A549 (cell line): ENCODE results near the gene P2RX4. TPM values are rescaled to one million over a fixed set of nuclear protein-coding genes. Genes with fewer than 3 reads are reported as not detected.
A peak's percentile ranks its signal among the peaks of the same experiment; 100 is the strongest.

Experiments used
- ATAC-seq, 2 experiments: fragments of 200-7000 bp in 1 of 2; fragments of >200 bp in 1 of 2; cut with Nextera tagmentation in 1 of 2; cut with Tn5 transposase in 1 of 2; 3 replicates each; pipeline versions ENCODE4 v1.8.0 to v1.9.1; 2018 to 2020; ENCODE audit warnings: mild to moderate bottlenecking in 1 of 2, moderate library complexity in 1 of 2
- CTCF ChIA-PET: fragments of 300-600 bp; sonication (Branson Sonifier 250); formaldehyde crosslinking; extraction: SDS; loops from one replicate; lab custom pipeline; 2021; ENCODE audit warnings: antibody characterized with exemption, inconsistent platforms; lab: Yijun Ruan, JAX
- POLR2A ChIA-PET: fragments of 350-600 bp; formaldehyde crosslinking; extraction: SDS; loops from one replicate; lab custom pipeline; 2021; ENCODE audit warnings: antibody characterized with exemption, inconsistent platforms; lab: Yijun Ruan, JAX
- DNase-seq, 2 experiments: peaks; one replicate each; pipeline versions ENCODE4 v3.0.0 to v3.0.0-alpha.2; 2011 to 2016; ENCODE audit warnings: low read depth in 1 of 2, low spot score in 1 of 2
- FAIRE-seq: peaks from 2 replicates; lab custom pipeline; 2011; peaks lifted over from hg19 to GRCh38; lab: Jason Lieb, UNC
- H3K27ac ChIP-seq, 2 experiments: fragments of >200 bp; sonication (Bioruptor Twin); formaldehyde crosslinking; 3 replicates each; pipeline ENCODE4 v1.5.1; 2016 to 2017
- H3K4me1 ChIP-seq: fragments of >200 bp; sonication (Bioruptor Twin); formaldehyde crosslinking; 3 replicates; pipeline ENCODE4 v1.6.1; 2016
- H3K4me2 ChIP-seq: fragments of >200 bp; sonication (Bioruptor Twin); formaldehyde crosslinking; 3 replicates; pipeline ENCODE4 v1.6.1; 2016
- H3K4me3 ChIP-seq: fragments of >200 bp; sonication (Bioruptor Twin); formaldehyde crosslinking; 3 replicates; pipeline ENCODE4 v1.5.1; 2016
- H3K9me3 ChIP-seq: fragments of >200 bp; sonication (Bioruptor Twin); formaldehyde crosslinking; 3 replicates; pipeline ENCODE4 v1.6.1; 2016
- BHLHE40 ChIP-seq: IDR thresholded peaks from 2 replicates; pipeline ENCODE4 v1.6.1; 2012; ENCODE audit warnings: low read depth, low read length, inconsistent platforms
- CBX8 ChIP-seq: fragments of 200-600 bp; sonication (generic); IDR thresholded peaks from 2 replicates; pipeline ENCODE4 v1.6.1; 2016
- CEBPB ChIP-seq, 2 experiments: fragments of >200 bp in 1 of 2; sonication (Bioruptor Twin) in 1 of 2; formaldehyde crosslinking in 1 of 2; IDR thresholded peaks; 2 replicates each; pipeline ENCODE4 v1.6.1; 2012 to 2016
- CHD2 ChIP-seq: fragments of 150-350 bp; IDR thresholded peaks from 2 replicates; pipeline ENCODE4 v1.6.1; 2014; ENCODE audit warnings: low read length; ENCODE audit not compliant: partially characterized antibody
- CHD4 ChIP-seq: fragments of 200-600 bp; sonication (generic); IDR thresholded peaks from 2 replicates; pipeline ENCODE4 v1.6.1; 2016; ENCODE audit warnings: antibody characterized with exemption, mild to moderate bottlenecking, borderline replicate concordance
- EHF ChIP-seq: fragments of 250-450 bp; sonication (Bioruptor Pico); IDR thresholded peaks from 2 replicates; pipeline ENCODE4 v1.5.0; 2020; ENCODE audit warnings: mild to moderate bottlenecking
- EHMT2 ChIP-seq: fragments of 200-600 bp; sonication (generic); IDR thresholded peaks from 2 replicates; pipeline ENCODE4 v1.6.1; 2016; ENCODE audit warnings: antibody characterized with exemption, low read depth, mild to moderate bottlenecking, moderate library complexity
- EP300 ChIP-seq, 2 experiments: fragments of >200 bp; sonication (Bioruptor Twin); formaldehyde crosslinking; IDR thresholded peaks; 2 replicates in 1 of 2; 3 replicates in 1 of 2; pipeline ENCODE4 v1.6.1; 2016 to 2017
- FOSL2 ChIP-seq, 2 experiments: fragments of 450-650 bp in 1 of 2; fragments of >200 bp in 1 of 2; sonication (Bioruptor Twin) in 1 of 2; formaldehyde crosslinking; IDR thresholded peaks; 2 replicates each; pipeline versions ENCODE4 v1.5.0 to v1.6.1; 2016 to 2020; ENCODE audit warnings: mild to moderate bottlenecking in 1 of 2, moderate library complexity in 1 of 2
- FOXS1 ChIP-seq: fragments of 250-450 bp; sonication (Bioruptor Pico); IDR thresholded peaks from 2 replicates; pipeline ENCODE4 v1.5.0; 2020; ENCODE audit warnings: mild to moderate bottlenecking, moderate library complexity
- HDAC2 ChIP-seq: fragments of 200-600 bp; sonication (generic); IDR thresholded peaks from 2 replicates; pipeline ENCODE4 v1.6.1; 2016
- JUN ChIP-seq, 2 experiments: fragments of >200 bp; sonication (Bioruptor Twin); formaldehyde crosslinking; IDR thresholded peaks; 2 replicates in 1 of 2; 3 replicates in 1 of 2; pipeline ENCODE4 v1.6.1; 2016 to 2017
- JUNB ChIP-seq: fragments of >200 bp; sonication (Bioruptor Twin); formaldehyde crosslinking; IDR thresholded peaks from 2 replicates; pipeline ENCODE4 v1.6.1; 2016
- KDM1A ChIP-seq: fragments of 200-600 bp; sonication (generic); IDR thresholded peaks from 2 replicates; pipeline ENCODE4 v1.6.1; 2016; ENCODE audit warnings: low read depth, mild to moderate bottlenecking
- MAZ ChIP-seq: fragments of 150-350 bp; IDR thresholded peaks from 2 replicates; pipeline ENCODE4 v1.6.1; 2014; ENCODE audit warnings: antibody characterized with exemption, low read depth, low read length, borderline replicate concordance
- MYC ChIP-seq: IDR thresholded peaks from 2 replicates; pipeline ENCODE4 v1.6.1; 2012; ENCODE audit warnings: mild to moderate bottlenecking, inconsistent platforms, low read length, improper control_type of control experiment, borderline replicate concordance
- NFE2L2 ChIP-seq: fragments of 150-350 bp; conservative IDR thresholded peaks from 2 replicates; pipeline ENCODE4 v1.6.1; 2014; ENCODE audit warnings: low read length
- NR3C1 ChIP-seq: fragments of >200 bp; sonication (Bioruptor Twin); formaldehyde crosslinking; IDR thresholded peaks from 3 replicates; pipeline ENCODE4 v1.6.1; 2017
- PHF8 ChIP-seq: fragments of 200-600 bp; sonication (generic); IDR thresholded peaks from 2 replicates; pipeline ENCODE4 v1.6.1; 2016; ENCODE audit warnings: low read depth, mild to moderate bottlenecking, antibody characterized with exemption, moderate library complexity, borderline replicate concordance
- POLR2A ChIP-seq: IDR thresholded peaks from 2 replicates; pipeline ENCODE4 v1.6.1; 2012; ENCODE audit warnings: mild to moderate bottlenecking, low read length
- POLR2AphosphoS2 ChIP-seq: conservative IDR thresholded peaks from 2 replicates; pipeline ENCODE4 v1.6.1; 2012; ENCODE audit warnings: low read length, improper control_type of control experiment, inconsistent platforms
- RCOR1 ChIP-seq: fragments of 150-350 bp; IDR thresholded peaks from 2 replicates; pipeline ENCODE4 v1.6.1; 2014; ENCODE audit warnings: antibody characterized with exemption, low read length, low read depth
- RFX5 ChIP-seq: fragments of 450-650 bp; IDR thresholded peaks from 2 replicates; pipeline ENCODE4 v1.7.1; 2014; ENCODE audit warnings: antibody characterized with exemption, mild to moderate bottlenecking, moderate library complexity
- SMC3 ChIP-seq: fragments of >200 bp; sonication (Bioruptor Twin); formaldehyde crosslinking; IDR thresholded peaks from 3 replicates; pipeline ENCODE4 v1.6.1; 2018; ENCODE audit warnings: inconsistent platforms
- TFCP2L1 ChIP-seq: fragments of 250-450 bp; sonication (Bioruptor Pico); IDR thresholded peaks from 2 replicates; pipeline ENCODE4 v1.5.0; 2021; ENCODE audit warnings: mild to moderate bottlenecking
- ZFP36 ChIP-seq: fragments of 450-650 bp; IDR thresholded peaks from 2 replicates; pipeline ENCODE4 v1.6.1; 2014; ENCODE audit warnings: borderline replicate concordance; ENCODE audit not compliant: partially characterized antibody
- WGBS: methylation state at CpG from one replicate; pipeline ENCODE4 v1.1.6; 2017; ENCODE audit errors: missing lambda C conversion rate; 5-methylcytosine and 5-hydroxymethylcytosine counted together
- polyA plus RNA-seq, 4 experiments: library from polyadenylated mRNA; depleted of rRNA in 3 of 4; stranded (reverse); fragments of >200 nt; fragmentation: RNase III in 1 of 4; extraction: RNeasy Plus Mini Kit Qiagen cat#74134 plus additional on column Dnase treatment in 1 of 4; gene quantifications; 2 replicates in 3 of 4; 3 replicates in 1 of 4; pipeline ENCODE4 v1.2.3, GENCODE V29; 2011 to 2017
- TF ChIP-seq, protein P1 (sequence below): IDR thresholded peaks from 2 replicates; pipeline ENCODE4 v1.6.1; 2012; ENCODE audit warnings: low read depth, borderline replicate concordance
- TF ChIP-seq, protein P2 (sequence below): fragments of 150-350 bp; IDR thresholded peaks from 2 replicates; pipeline ENCODE4 v1.6.1; 2014; ENCODE audit warnings: low read depth, mild to moderate bottlenecking, low read length
- TF ChIP-seq, protein P3 (sequence below): fragments of >200 bp; sonication (Bioruptor Twin); formaldehyde crosslinking; IDR thresholded peaks from 2 replicates; pipeline ENCODE4 v1.6.1; 2016
- TF ChIP-seq, protein P4 (sequence below): fragments of 200-600 bp; sonication (generic); IDR thresholded peaks from 2 replicates; pipeline ENCODE4 v1.6.1; 2016; ENCODE audit warnings: antibody characterized with exemption, mild to moderate bottlenecking, moderate library complexity

Gene P2RX4
- polyA plus RNA-seq, 2 of the 4 experiments (the other 2 are of a cell fraction), result 16.0 to 27.5 TPM

DNA sequence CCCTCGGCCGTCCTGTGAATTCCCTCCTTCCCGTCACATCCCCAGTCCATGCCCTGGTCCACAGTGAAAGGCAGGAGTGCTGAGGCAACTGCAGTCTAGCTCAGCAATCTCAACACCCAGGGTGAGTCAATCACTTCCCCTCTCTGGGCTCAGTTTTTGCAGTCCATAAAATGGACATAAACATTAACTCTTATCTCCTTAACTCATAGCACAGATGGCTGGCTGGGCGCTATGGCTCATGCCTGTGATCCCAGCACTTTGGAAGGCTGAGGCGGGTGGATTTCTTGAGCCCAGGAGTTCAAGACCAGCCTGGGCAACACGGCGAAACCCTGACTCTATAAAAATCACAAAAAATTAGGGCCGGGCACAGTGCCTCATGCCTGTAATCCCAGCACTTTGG, 54.2 kb downstream of the P2RX4 start:
- H3K9me3 ChIP-seq, result no peaks in the 10 kb centered on the region
- WGBS, result 90% methylated on average over 8 of the region's 8 CpGs
- no peak for DNase-seq
- no peak overlapping the region for H3K4me2 ChIP-seq
- TF ChIP-seq FOSL2 (IDR thresholded peaks at IDR 0.05) (no peak), FOSL2 (CRISPR knock-in tag; IDR thresholded peaks at IDR 0.05) (no peak), TFCP2L1 (CRISPR knock-in tag) (no peak), CBX8 (no peak), RCOR1 (no peak), POLR2A (no peak), CEBPB (IDR thresholded peaks at IDR 0.05) (no peak)
- TF ChIP-seq, protein P1, sequence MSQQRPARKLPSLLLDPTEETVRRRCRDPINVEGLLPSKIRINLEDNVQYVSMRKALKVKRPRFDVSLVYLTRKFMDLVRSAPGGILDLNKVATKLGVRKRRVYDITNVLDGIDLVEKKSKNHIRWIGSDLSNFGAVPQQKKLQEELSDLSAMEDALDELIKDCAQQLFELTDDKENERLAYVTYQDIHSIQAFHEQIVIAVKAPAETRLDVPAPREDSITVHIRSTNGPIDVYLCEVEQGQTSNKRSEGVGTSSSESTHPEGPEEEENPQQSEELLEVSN, result no peak
- ChIA-PET CTCF (no interaction called here), POLR2A (no interaction called here)
- no peak for ATAC-seq
- no peak overlapping the region for H3K4me3 ChIP-seq
- no peaks in the 10 kb centered on the region for H3K4me1 ChIP-seq
- H3K27ac ChIP-seq, result no peak overlapping the region
- FAIRE-seq, result no peak

DNA sequence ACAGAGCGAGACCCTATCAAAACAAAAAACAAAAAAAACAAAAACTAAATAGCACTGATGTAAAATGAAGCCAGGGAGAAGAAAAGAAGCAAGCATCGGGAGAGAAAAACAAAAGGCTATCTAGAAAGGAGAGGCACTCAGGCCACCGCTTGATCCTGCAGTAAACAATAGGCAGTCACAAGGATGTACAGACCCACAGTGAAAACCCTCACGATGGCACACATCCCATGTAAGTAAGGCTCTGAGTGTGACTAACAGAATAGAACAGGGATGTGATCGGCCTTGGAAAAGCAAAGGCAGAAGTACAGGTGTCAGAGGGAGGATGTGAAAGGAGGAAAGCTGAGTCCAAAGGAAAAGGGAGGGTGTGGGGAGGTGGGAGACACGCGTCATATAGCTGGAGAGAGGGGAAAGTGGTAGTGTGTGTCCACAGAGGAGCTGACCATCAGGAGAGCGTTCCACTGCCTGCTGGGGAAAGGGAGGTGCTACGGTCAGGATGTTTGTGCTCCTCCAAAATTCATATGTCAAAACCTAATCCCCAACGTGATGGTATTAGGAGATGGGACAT, 55.1 kb downstream of the P2RX4 start:
- ChIA-PET CTCF (interaction anchor here (0.6 kb wide), 1 partner anchor 12 kb away, joined by 5 read pairs; no protein-coding TSS in a partner anchor), POLR2A (no interaction called here)
- TF ChIP-seq EHMT2 (no peak), PHF8 (no peak), EHF (no peak), ZFP36 (no peak), CBX8 (no peak), HDAC2 (no peak), NR3C1 (no peak), CHD2 (no peak), SMC3 (no peak)
- TF ChIP-seq, protein P2, sequence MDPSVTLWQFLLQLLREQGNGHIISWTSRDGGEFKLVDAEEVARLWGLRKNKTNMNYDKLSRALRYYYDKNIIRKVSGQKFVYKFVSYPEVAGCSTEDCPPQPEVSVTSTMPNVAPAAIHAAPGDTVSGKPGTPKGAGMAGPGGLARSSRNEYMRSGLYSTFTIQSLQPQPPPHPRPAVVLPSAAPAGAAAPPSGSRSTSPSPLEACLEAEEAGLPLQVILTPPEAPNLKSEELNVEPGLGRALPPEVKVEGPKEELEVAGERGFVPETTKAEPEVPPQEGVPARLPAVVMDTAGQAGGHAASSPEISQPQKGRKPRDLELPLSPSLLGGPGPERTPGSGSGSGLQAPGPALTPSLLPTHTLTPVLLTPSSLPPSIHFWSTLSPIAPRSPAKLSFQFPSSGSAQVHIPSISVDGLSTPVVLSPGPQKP, result no peak
- TF ChIP-seq, protein P1, result no peak
- DNase-seq (no peak), ATAC-seq (0 out of 6 replicates have a peak, but pooled peaks of 1 of the 2 experiments have one; percentile 34), FAIRE-seq (no peak)
- WGBS, result 90% methylated on average over 10 of the region's 10 CpGs
- no peaks in the 10 kb centered on the region for H3K4me1 ChIP-seq
- no peak overlapping the region for H3K27ac ChIP-seq
- no peak overlapping the region for H3K4me3 ChIP-seq
- H3K4me2 ChIP-seq, result no peak overlapping the region
- H3K9me3 ChIP-seq, result no peaks in the 10 kb centered on the region

DNA sequence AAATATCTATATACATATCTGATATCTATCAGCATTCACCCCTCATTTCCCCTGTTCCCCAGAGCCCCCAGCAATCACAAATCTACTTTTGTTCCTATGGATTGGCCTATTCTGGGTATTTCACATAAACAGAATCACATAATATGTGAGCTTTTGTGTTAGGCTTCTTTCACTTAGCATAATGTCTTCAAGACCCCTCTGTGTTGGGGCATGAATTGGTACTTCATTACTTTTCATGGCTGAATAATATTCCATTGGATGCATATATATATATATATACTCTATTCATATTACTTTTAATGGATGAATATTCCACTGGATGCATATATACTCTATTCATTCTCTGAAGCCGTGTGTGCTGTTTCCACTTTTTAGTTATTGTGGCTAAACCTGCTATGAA, 57.9 kb downstream of the P2RX4 start:
- Histone ChIP-seq H3K4me2 (no peak overlapping the region), H3K4me3 (no peak overlapping the region), H3K4me1 (no peaks in the 10 kb centered on the region), H3K27ac (no peak overlapping the region), H3K9me3 (no peaks in the 10 kb centered on the region)
- ATAC-seq, result no peak
- no peak for FAIRE-seq
- no peak for DNase-seq
- CTCF ChIA-PET, result no interaction called here
- WGBS, result 89% methylated on average over 1 of the region's 1 CpG
- POLR2A ChIA-PET, result no interaction called here
- TF ChIP-seq MAZ (no peak), CEBPB (IDR thresholded peaks at IDR 0.05) (no peak), TFCP2L1 (CRISPR knock-in tag) (no peak), JUNB (no peak), POLR2AphosphoS2 (no peak), FOXS1 (no peak), NFE2L2 (no peak), EP300 (IDR thresholded peaks at IDR 0.05) (no peak), MYC (no peak), SMC3 (no peak), CHD4 (no peak), RFX5 (no peak), CHD2 (no peak), BHLHE40 (no peak), KDM1A (no peak), JUN (IDR thresholded peaks at IDR 0.05) (no peak)
- TF ChIP-seq, protein P3, sequence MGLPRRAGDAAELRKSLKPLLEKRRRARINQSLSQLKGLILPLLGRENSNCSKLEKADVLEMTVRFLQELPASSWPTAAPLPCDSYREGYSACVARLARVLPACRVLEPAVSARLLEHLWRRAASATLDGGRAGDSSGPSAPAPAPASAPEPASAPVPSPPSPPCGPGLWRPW, result no peak
- TF ChIP-seq, protein P4, sequence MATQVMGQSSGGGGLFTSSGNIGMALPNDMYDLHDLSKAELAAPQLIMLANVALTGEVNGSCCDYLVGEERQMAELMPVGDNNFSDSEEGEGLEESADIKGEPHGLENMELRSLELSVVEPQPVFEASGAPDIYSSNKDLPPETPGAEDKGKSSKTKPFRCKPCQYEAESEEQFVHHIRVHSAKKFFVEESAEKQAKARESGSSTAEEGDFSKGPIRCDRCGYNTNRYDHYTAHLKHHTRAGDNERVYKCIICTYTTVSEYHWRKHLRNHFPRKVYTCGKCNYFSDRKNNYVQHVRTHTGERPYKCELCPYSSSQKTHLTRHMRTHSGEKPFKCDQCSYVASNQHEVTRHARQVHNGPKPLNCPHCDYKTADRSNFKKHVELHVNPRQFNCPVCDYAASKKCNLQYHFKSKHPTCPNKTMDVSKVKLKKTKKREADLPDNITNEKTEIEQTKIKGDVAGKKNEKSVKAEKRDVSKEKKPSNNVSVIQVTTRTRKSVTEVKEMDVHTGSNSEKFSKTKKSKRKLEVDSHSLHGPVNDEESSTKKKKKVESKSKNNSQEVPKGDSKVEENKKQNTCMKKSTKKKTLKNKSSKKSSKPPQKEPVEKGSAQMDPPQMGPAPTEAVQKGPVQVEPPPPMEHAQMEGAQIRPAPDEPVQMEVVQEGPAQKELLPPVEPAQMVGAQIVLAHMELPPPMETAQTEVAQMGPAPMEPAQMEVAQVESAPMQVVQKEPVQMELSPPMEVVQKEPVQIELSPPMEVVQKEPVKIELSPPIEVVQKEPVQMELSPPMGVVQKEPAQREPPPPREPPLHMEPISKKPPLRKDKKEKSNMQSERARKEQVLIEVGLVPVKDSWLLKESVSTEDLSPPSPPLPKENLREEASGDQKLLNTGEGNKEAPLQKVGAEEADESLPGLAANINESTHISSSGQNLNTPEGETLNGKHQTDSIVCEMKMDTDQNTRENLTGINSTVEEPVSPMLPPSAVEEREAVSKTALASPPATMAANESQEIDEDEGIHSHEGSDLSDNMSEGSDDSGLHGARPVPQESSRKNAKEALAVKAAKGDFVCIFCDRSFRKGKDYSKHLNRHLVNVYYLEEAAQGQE, result no peak
